ENCODE data around the gene SORCS2.

The SORCS2 gene

GRCh38 chr4:7530082-7530481 is 337.7 kb downstream of the SORCS2 start:
- no peak for DNase-seq (ENCODE audit: low read depth)

- DNase-seq (ENCODE audit: low read depth), result no peak
Measured at GRCh38 chr4:7530932-7531639, 338.7 kb downstream of the SORCS2 start.

- no peak for DNase-seq (ENCODE audit: low read depth)
Measured at GRCh38 chr4:7531640-7531994, 339.3 kb downstream of the SORCS2 start.

GRCh38 chr4:7532043-7532442 is 339.7 kb downstream of the SORCS2 start:
- DNase-seq (ENCODE audit: low read depth), result no peak

- no peak for DNase-seq (ENCODE audit: low read depth)
Measured at GRCh38 chr4:7533267-7533666, 340.9 kb downstream of the SORCS2 start.

- DNase-seq (ENCODE audit: low read depth), result no peak
Measured at GRCh38 chr4:7535094-7535493, 342.8 kb downstream of the SORCS2 start.

GRCh38 chr4:7535619-7536018 is 343.3 kb downstream of the SORCS2 start:
- DNase-seq (ENCODE audit: low read depth), result no peak

GRCh38 chr4:7536876-7537275 is 344.5 kb downstream of the SORCS2 start:
- DNase-seq (ENCODE audit: low read depth), result no peak

- no peak for DNase-seq (ENCODE audit: low read depth)
Measured at GRCh38 chr4:7537853-7538400, 345.6 kb downstream of the SORCS2 start.

GRCh38 chr4:7538518-7538917 is 346.2 kb downstream of the SORCS2 start:
- DNase-seq (ENCODE audit: low read depth), result no peak

GRCh38 chr4:7539186-7539585 is 346.8 kb downstream of the SORCS2 start:
- DNase-seq (ENCODE audit: low read depth), result no peak

- DNase-seq (ENCODE audit: low read depth), result peak; percentile 16
Measured at GRCh38 chr4:7539659-7540058, 347.3 kb downstream of the SORCS2 start.

- DNase-seq (ENCODE audit: low read depth), result no peak
Measured at GRCh38 chr4:7540206-7540605, 347.9 kb downstream of the SORCS2 start.

- DNase-seq (ENCODE audit: low read depth), result no peak
Measured at GRCh38 chr4:7540654-7541413, 348.5 kb downstream of the SORCS2 start.

- DNase-seq (ENCODE audit: low read depth), result no peak
Measured at GRCh38 chr4:7541414-7541810, 349.1 kb downstream of the SORCS2 start.

- no peak for DNase-seq (ENCODE audit: low read depth)
Measured at GRCh38 chr4:7542781-7543180, 350.4 kb downstream of the SORCS2 start.

- DNase-seq (ENCODE audit: low read depth), result no peak
Measured at GRCh38 chr4:7546152-7546808, 353.9 kb downstream of the SORCS2 start.

- DNase-seq (ENCODE audit: low read depth), result no peak
Measured at GRCh38 chr4:7546809-7547367, 354.6 kb downstream of the SORCS2 start.

- no peak for DNase-seq (ENCODE audit: low read depth)
Measured at GRCh38 chr4:7547368-7548040, 355.2 kb downstream of the SORCS2 start.

- DNase-seq (ENCODE audit: low read depth), result no peak
Measured at GRCh38 chr4:7549866-7550265, 357.5 kb downstream of the SORCS2 start.

- DNase-seq (ENCODE audit: low read depth), result no peak
Measured at GRCh38 chr4:7552466-7552865, 360.1 kb downstream of the SORCS2 start.

- DNase-seq (ENCODE audit: low read depth), result no peak
Measured at GRCh38 chr4:7553280-7553679, 360.9 kb downstream of the SORCS2 start.
